Gastroesophageal sphincter (tissue), 3 donors: ENCODE measurements around the gene MEGF11.

Experiments
- EP300 ChIP-seq: sonication (generic); formaldehyde crosslinking; IDR thresholded peaks from one replicate; pipeline ENCODE4 v1.6.1; 2017; ENCODE audit warnings: antibody characterized with exemption, mild to moderate bottlenecking
- POLR2A ChIP-seq, 2 donors: fragments of 450-650 bp; IDR thresholded peaks; one replicate each; pipeline ENCODE4 v1.6.1; 2017; ENCODE audit warnings: antibody characterized with exemption in 2 of 2, mild to moderate bottlenecking in 2 of 2, moderate library complexity in 1 of 2
- POLR2AphosphoS5 ChIP-seq: sonication (generic); formaldehyde crosslinking; IDR thresholded peaks from one replicate; pipeline ENCODE4 v1.6.1; 2017; ENCODE audit warnings: antibody characterized with exemption
- TF ChIP-seq, protein P1 (sequence below), 4 experiments: fragments of 200-600 bp in 2 of 4; fragments of 450-650 bp in 2 of 4; sonication (generic) in 1 of 4; IDR thresholded peaks; one replicate each; pipeline ENCODE4 v1.5.1; 2017 to 2019; ENCODE audit warnings: antibody characterized with exemption in 4 of 4, mild to moderate bottlenecking in 2 of 4, moderate library complexity in 2 of 4

DNA sequence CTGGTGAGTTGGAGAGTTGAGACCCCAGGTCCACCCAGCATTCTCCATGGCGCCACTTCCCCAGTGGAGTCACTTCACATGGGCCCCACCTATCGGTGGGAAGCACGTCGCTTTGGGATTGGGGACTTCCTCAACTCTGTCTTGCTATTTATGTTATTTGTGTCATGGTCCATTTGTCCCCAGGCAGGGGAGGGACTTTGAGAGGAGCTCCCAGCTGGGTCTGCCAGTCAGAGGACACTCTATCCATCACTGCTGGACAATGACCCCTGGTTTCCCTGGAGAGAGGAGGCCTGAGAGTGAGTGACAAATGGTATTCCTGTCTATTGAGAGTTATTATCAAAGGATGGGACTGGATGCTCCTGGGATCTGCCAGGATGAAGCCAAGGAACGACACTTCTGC, 256.6 kb downstream of the MEGF11 start:
- TF ChIP-seq, protein P1, sequence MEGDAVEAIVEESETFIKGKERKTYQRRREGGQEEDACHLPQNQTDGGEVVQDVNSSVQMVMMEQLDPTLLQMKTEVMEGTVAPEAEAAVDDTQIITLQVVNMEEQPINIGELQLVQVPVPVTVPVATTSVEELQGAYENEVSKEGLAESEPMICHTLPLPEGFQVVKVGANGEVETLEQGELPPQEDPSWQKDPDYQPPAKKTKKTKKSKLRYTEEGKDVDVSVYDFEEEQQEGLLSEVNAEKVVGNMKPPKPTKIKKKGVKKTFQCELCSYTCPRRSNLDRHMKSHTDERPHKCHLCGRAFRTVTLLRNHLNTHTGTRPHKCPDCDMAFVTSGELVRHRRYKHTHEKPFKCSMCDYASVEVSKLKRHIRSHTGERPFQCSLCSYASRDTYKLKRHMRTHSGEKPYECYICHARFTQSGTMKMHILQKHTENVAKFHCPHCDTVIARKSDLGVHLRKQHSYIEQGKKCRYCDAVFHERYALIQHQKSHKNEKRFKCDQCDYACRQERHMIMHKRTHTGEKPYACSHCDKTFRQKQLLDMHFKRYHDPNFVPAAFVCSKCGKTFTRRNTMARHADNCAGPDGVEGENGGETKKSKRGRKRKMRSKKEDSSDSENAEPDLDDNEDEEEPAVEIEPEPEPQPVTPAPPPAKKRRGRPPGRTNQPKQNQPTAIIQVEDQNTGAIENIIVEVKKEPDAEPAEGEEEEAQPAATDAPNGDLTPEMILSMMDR (IDR thresholded peaks at IDR 0.05): no peak
- no peak for TF ChIP-seq EP300
- TF ChIP-seq POLR2A (IDR thresholded peaks at IDR 0.05): no peak
- no peak for TF ChIP-seq POLR2AphosphoS5
